Thyroid gland (tissue), 4 donors: ENCODE results near the gene PACRGL.

ENCODE experiments used
- CTCF ChIP-seq, 6 experiments: fragments of 200-600 bp in 3 of 6; fragments of 450-650 bp in 3 of 6; sonication (generic) in 3 of 6; IDR thresholded peaks; one replicate each; pipeline ENCODE4 v1.5.1; 2016 to 2019; ENCODE audit warnings: antibody characterized with exemption in 6 of 6, mild to moderate bottlenecking in 2 of 6, inconsistent platforms in 1 of 6, moderate library complexity in 1 of 6
- POLR2A ChIP-seq, 2 donors: fragments of 450-650 bp; IDR thresholded peaks; one replicate each; pipeline ENCODE4 v1.6.1; 2017; ENCODE audit warnings: antibody characterized with exemption in 2 of 2, mild to moderate bottlenecking in 2 of 2, moderate library complexity in 1 of 2

GRCh38 chr4:20682853-20683252, 17.4 kb upstream of the PACRGL start:
- TF ChIP-seq CTCF (IDR thresholded peaks at IDR 0.05), result no peak
- no peak for TF ChIP-seq POLR2A (IDR thresholded peaks at IDR 0.05)
